ENCODE measurements around the gene F2R.

- no peak for TF ChIP-seq CTCF (IDR thresholded peaks at IDR 0.05)
- no peak for TF ChIP-seq POLR2A (IDR thresholded peaks at IDR 0.05)
These were observed 40.6 kb upstream of the F2R start for GRCh38 chr5:76675364-76675763.
